ENCODE data around the gene S1PR3. TPM values are rescaled to one million over a fixed set of nuclear protein-coding genes. Genes with fewer than 3 reads are reported as not detected.

Gene S1PR3
- total RNA-seq, 1 experiment from 2014 or later: 8.4 TPM

DNA sequence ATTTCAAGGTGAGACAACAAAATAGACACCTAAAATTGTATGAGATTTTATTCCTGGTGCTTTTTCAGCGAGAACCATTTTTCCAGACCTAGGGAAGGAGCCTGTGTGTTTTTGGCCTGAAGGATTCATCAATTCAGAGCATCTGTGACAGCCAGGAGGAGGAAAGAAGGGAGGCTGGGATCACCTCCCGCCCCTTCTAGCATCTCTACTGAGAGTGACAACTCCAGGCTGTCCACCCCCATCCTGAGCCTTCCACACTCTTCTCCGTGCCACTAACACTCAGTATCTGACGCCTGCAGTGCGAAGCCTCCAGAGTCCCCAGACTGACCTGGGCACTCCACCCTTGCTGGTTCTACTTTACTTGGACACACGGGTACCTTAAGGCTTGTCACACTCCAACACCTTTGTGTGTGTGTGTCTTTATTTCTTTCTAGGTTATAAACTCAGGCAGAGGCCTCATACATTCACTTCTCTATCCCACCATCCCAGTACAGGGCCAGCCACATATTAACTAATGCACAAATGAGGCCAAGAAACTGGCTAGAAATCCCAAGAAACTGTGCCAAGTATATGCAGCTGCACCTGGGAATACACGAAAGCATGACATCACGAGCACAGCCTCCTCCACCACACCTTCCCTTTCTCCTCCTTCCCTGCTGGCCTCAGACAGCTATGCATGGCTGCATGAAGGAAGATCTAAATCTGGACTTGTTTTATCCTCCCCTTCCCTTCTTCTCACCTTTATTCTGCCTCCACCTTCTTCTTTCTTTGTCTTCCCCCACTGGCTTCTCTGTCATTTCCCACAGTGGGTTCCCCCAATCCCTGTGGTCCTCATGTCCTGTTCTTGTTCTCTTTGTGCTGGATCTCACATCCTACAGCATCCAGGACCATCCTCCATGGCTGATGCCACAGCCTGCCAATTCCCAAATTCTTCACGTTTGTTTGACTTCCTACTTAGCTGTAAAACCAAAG is 16.0 kb downstream of the S1PR3 start:
- H3K9ac ChIP-seq (ENCODE audit: low read length): no peak overlapping the region
- no TSS peak for BruUV-seq (replicated peaks)
- intact Hi-C loops (cut with micrococcal nuclease): loop anchor here (10.0 kb wide), 1 partner anchor 1052 kb away; a partner anchor contains a TSS

DNA sequence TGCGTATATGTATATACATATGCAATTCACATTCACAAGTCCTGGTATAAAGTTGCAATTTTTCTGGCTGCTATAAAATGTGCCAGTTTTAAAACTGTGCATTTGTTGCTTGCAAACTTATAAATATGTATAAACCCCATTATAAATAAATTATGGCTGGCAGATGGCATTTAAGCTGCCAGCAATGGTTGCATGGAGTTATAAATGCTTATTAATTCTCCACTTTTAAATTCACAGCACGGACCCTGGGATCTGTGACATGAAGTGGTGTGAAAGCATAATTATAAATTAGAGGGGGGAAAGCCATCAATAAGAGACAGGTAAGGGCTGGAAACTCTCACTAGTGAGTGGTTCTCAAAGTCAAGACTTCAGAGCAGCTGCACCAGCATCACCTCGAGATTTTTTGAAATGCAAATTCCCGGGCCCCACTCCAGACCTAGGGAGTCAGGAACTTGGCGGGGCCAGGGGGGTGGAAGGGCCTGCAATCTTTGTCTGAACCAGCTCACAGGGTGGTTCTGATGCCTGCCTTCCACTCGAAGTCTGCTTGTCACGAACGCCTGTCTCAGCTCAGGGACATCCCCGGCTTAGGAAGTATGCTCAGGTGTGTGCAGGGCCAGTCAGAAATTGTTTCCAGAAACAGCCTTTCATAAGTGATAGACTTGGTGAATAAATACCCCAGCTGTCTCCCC is 16.9 kb downstream of the S1PR3 start:
- Histone ChIP-seq H4K20me1 (ENCODE audit: low read length) (no peaks in the 10 kb centered on the region), H3K4me3 (ENCODE audit: low read length) (no peak overlapping the region), H3K36me3 (ENCODE audit: low read depth, low read length) (no peaks in the 10 kb centered on the region), H3K4me1 (ENCODE audit: insufficient read depth, low read length) (no peaks in the 10 kb centered on the region), H3K79me2 (ENCODE audit: low read length) (no peaks in the 10 kb centered on the region), H3K27me3 (ENCODE audit: low read length) (no peaks in the 10 kb centered on the region), H3K9me3 (ENCODE audit: low read length) (no peaks in the 10 kb centered on the region), H3K4me2 (ENCODE audit: low read length) (no peak overlapping the region), H3K27ac (ENCODE audit: low read length) (no peak overlapping the region), H2AFZ (ENCODE audit: low read length) (no peak overlapping the region), H3F3A (ENCODE audit: low read length, unreplicated experiment) (no peaks in the 10 kb centered on the region), H3K9me2 (replicated peaks; ENCODE audit: low read length) (no peaks in the 10 kb centered on the region), H3K9ac (ENCODE audit: low read length) (no peak overlapping the region)
- CTCF ChIA-PET: no interaction called here
- ATAC-seq: no peak
- POLR2A ChIA-PET (ENCODE audit: unreplicated experiment): no interaction called here
- intact Hi-C loops (cut with micrococcal nuclease): loop anchor here (10.0 kb wide), 1 partner anchor 1053 kb away; a partner anchor contains a TSS
- no peak for DNase-seq
- no TSS peak for BruUV-seq (replicated peaks)
- TF ChIP-seq EZH2phosphoT487 (IDR thresholded peaks at IDR 0.05; ENCODE audit: borderline replicate concordance, low read length): no peak
- TF ChIP-seq, protein P1, sequence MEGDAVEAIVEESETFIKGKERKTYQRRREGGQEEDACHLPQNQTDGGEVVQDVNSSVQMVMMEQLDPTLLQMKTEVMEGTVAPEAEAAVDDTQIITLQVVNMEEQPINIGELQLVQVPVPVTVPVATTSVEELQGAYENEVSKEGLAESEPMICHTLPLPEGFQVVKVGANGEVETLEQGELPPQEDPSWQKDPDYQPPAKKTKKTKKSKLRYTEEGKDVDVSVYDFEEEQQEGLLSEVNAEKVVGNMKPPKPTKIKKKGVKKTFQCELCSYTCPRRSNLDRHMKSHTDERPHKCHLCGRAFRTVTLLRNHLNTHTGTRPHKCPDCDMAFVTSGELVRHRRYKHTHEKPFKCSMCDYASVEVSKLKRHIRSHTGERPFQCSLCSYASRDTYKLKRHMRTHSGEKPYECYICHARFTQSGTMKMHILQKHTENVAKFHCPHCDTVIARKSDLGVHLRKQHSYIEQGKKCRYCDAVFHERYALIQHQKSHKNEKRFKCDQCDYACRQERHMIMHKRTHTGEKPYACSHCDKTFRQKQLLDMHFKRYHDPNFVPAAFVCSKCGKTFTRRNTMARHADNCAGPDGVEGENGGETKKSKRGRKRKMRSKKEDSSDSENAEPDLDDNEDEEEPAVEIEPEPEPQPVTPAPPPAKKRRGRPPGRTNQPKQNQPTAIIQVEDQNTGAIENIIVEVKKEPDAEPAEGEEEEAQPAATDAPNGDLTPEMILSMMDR (conservative IDR thresholded peaks at IDR 0.05; ENCODE audit: low read depth, low read length): no peak
- no peak for TF ChIP-seq EZH2 (IDR thresholded peaks at IDR 0.05; ENCODE audit: low read length, unreplicated experiment)

More for the DNA sequence above, 16.0 kb downstream of the S1PR3 start:
- Histone ChIP-seq H3K27ac (ENCODE audit: low read length) (no peak overlapping the region), H3K9me3 (ENCODE audit: low read length) (no peaks in the 10 kb centered on the region), H3K27me3 (ENCODE audit: low read length) (no peaks in the 10 kb centered on the region), H2AFZ (ENCODE audit: low read length) (no peak overlapping the region), H3K4me1 (ENCODE audit: insufficient read depth, low read length) (no peaks in the 10 kb centered on the region), H3K36me3 (ENCODE audit: low read depth, low read length) (no peaks in the 10 kb centered on the region), H3K4me2 (ENCODE audit: low read length) (no peak overlapping the region), H3K79me2 (ENCODE audit: low read length) (no peaks in the 10 kb centered on the region), H3K4me3 (ENCODE audit: low read length) (no peak overlapping the region), H3F3A (ENCODE audit: low read length, unreplicated experiment) (no peaks in the 10 kb centered on the region), H3K9me2 (replicated peaks; ENCODE audit: low read length) (no peaks in the 10 kb centered on the region), H4K20me1 (ENCODE audit: low read length) (no peaks in the 10 kb centered on the region)
- ChIA-PET POLR2A (ENCODE audit: unreplicated experiment) (no interaction called here), CTCF (no interaction called here)
- DNase-seq: no peak
- no peak for ATAC-seq
- TF ChIP-seq EZH2 (IDR thresholded peaks at IDR 0.05; ENCODE audit: low read length, unreplicated experiment): no peak
- TF ChIP-seq EZH2phosphoT487 (IDR thresholded peaks at IDR 0.05; ENCODE audit: borderline replicate concordance, low read length): no peak
- TF ChIP-seq, protein P1 (conservative IDR thresholded peaks at IDR 0.05; ENCODE audit: low read depth, low read length): no peak
